ENCODE data around the gene ZNF511.

ZNF511 gene

GRCh38 chr10:133293810-133294119, 14.9 kb upstream of the ZNF511 start:
- DNase-seq, result no peak

- DNase-seq, result no peak
Measured at GRCh38 chr10:133294189-133294588, 14.5 kb upstream of the ZNF511 start.

- DNase-seq, result no peak
Measured at GRCh38 chr10:133295426-133296320, 13.0 kb upstream of the ZNF511 start.

DNA sequence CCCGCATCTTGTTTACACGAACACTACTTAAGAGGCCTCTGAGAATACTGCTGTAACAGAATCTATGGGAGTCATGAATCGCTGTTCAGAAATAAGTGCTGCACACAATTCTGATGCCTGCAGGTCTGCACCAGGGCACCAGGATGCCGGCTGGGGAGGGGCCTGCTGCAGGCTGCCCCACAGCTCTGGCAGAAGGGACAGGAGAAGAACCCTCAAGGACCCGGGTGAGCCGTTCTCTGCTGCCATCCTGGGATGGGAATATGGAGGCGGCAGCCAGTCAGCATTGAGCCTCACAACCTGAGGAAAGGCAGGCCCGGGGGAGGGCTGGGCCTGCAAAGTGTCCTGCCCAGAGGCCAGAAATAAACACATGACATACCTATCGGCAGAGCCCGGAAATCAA, 11.2 kb upstream of the ZNF511 start:
- DNase-seq, result no peak

- DNase-seq, result no peak
Measured at GRCh38 chr10:133298466-133298865, 10.2 kb upstream of the ZNF511 start.

- no peak for DNase-seq
Measured at GRCh38 chr10:133299224-133299623, 9.5 kb upstream of the ZNF511 start.

GRCh38 chr10:133299738-133300137, 9.0 kb upstream of the ZNF511 start:
- DNase-seq, result no peak

GRCh38 chr10:133302230-133302629, 6.5 kb upstream of the ZNF511 start:
- DNase-seq, result no peak

DNA sequence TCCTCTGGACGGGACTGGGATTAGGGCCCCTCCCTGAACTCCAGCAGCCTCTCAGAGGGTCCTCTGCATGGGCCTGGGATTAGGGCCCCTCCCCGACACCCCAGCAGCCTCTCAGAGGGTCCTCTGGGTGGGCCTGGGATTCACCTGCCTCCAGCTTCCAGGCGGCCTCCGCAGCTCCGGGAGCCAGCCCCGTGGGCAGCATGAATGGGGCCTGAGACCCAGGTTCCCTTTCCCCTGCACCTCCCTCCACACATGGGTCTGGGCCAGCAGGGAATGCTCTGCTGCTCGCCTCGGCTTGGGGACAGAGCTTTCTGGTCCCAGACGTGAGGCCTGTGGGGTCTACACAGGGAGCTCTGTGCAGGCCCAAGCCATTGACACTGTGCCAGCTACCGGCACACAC, 5.5 kb upstream of the ZNF511 start:
- no peak for DNase-seq

GRCh38 chr10:133306097-133306476, 2.6 kb upstream of the ZNF511 start:
- no peak for DNase-seq

DNA sequence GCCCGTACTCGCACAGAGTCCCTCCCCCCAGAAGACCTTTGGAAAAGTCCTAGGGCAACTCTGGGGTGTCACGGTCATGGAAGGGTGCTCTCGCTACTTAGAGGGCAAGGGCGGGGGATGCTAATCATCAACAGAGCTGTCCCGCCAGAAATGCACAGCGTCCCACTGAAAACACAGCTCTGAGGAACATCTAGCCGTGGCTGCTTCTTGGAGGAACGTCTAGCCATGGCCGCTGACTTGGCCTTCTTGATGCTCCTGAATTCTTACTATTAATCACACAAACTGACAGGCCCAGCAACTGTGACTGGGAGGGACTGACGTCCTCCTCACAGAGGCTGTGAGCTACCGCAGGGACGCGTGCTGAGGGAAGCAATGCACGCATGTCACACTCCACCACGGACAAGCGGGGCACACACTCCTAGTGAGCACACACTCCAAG, 1.8 kb upstream of the ZNF511 start:
- DNase-seq, result no peak

- DNase-seq, result peak; percentile 92
Measured at GRCh38 chr10:133307776-133308420, 816 bp upstream of the ZNF511 start.

DNA sequence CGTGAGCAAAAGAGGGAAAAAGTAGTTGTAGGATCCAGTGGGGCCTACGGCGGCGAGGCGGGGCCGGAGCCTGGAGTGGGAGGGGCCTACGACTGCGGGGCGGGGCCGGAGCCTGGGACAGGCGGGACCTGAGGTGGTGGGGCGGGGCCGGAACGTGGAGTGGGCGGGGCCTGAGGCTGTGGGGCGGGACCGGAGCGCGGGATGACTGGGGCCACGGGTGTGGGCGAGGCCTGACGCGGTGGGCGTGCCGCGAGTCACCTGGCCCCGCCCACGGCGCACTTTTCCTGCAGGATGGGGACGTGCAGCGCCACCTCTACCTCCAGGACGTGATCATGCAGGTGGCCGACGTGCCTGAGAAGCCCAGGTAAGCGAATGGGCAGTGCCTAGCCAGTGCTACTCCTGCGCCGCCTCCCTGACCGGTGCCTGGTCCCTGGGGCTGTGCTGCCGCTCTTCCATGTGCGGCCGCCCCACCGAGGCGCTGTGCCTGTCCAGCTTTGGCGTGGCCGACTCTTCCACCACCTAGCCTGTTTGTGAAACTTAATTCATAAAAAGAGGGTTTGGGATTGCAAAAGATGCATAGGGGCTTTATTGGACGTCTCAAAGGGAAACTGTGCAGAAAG, 496 bp downstream of the ZNF511 start:
- peak; percentile 93 for DNase-seq

GRCh38 chr10:133309720-133310398, 1.1 kb downstream of the ZNF511 start:
- DNase-seq, result no peak

GRCh38 chr10:133310399-133310755, 1.7 kb downstream of the ZNF511 start:
- DNase-seq, result no peak

DNA sequence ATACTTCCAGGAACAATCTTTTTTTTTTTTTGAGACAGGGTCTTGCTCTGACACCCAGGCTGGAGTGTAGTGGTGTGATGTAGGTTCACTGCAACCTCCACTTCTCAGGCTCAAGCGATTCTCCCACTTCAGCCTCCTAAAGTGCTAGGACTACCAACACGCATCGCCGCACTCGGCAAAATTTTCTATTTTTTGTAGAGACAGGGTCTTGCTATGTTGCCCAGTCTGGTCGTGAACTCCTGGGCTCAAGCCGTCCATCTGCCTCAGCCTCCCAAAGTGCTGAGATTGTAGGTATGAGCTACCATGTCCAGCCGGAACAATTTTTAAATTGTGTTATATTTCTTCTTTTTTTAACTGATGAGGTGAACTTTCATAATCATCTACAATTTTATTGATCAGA, 2.1 kb downstream of the ZNF511 start:
- no peak for DNase-seq

GRCh38 chr10:133311570-133311969, 2.9 kb downstream of the ZNF511 start:
- DNase-seq, result no peak

DNA sequence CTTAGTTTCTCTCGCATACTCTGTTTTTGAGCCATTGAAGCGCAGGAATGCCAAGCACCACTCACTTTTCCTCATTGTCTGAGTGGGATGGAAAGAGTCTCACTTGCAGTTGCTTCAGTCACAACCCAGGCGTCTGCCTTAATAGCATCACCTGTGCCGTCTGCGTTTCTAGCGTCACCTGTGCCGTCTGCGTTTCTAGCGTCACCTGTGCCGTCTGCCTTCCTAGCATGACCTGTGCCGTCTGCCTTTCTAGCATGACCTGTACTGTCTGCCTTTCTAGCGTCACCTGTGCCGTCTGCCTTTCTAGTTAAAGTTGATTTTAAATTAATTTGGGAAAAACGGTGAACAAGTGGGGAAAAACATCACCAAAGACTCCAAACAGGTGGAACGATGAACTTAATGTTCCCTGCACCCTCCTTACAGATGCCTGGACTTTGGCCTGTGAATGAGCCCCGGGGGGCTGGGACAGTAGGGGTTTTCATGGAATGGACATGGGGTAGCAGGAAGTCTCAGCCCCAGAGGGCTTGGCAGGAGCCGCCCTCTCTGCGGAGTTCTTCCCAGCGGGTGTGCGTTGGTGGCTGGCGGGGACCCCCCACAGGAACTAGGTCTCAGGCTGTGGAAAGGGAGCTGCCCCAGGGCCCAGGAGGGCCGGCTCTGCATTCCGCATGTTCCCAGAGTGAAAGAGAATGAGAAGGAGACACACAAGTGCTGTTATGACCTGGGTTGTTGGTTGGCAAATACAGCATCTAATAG, 3.5 kb downstream of the ZNF511 start:
- no peak for DNase-seq

GRCh38 chr10:133312769-133313145, 4.0 kb downstream of the ZNF511 start:
- no peak for DNase-seq

- no peak for DNase-seq
Measured at GRCh38 chr10:133313192-133313591, 4.5 kb downstream of the ZNF511 start.

GRCh38 chr10:133314911-133315310, 6.2 kb downstream of the ZNF511 start:
- no peak for DNase-seq

- DNase-seq, result no peak
Measured at GRCh38 chr10:133315847-133316246, 7.1 kb downstream of the ZNF511 start.

DNA sequence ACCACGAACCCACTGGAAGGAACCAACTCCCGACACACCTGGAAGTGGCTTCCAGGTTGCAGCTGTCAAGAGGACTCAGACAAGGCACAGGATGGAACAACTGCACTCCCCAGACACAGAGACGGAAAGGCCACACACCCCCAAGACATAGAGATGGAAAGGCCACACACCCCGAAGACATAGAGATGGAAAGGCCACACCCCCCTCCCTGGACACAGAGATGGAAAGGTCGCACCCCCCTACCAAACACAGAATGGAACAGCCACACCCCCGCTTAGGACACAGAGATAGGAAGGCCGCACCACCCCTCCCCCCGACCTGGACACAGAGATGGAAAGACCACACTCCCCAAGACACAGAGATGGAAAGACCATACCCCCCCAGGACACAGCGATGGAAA, 7.6 kb downstream of the ZNF511 start:
- no peak for DNase-seq
